HCT116 (cell line): ENCODE data around the gene POSTN.

Experiments
- EZH2 ChIP-seq: fragments of 200-600 bp; sonication (generic); IDR thresholded peaks from 2 replicates; pipeline ENCODE4 v1.6.1; 2017; ENCODE audit warnings: antibody characterized with exemption, mixed run types
- EZH2phosphoT487 ChIP-seq: fragments of 200-600 bp; IDR thresholded peaks from 2 replicates; pipeline ENCODE4 v1.6.1; 2018; ENCODE audit warnings: antibody characterized with exemption, borderline replicate concordance
- JUND ChIP-seq: IDR thresholded peaks from 2 replicates; pipeline ENCODE4 v1.6.1; 2012
- POLR2A ChIP-seq: IDR thresholded peaks from 2 replicates; pipeline ENCODE4 v1.7.0; 2011; ENCODE audit warnings: borderline replicate concordance; ENCODE audit not compliant: insufficient read depth, insufficient read length; ENCODE audit errors: extremely low read depth
- POLR2AphosphoS5 ChIP-seq: IDR thresholded peaks from 2 replicates; pipeline ENCODE4 v1.6.1; 2011; ENCODE audit warnings: mild to moderate bottlenecking, low read depth, low read length, moderate library complexity
- SP1 ChIP-seq: IDR thresholded peaks from 2 replicates; pipeline ENCODE4 v1.6.1; 2012; ENCODE audit warnings: low read depth
- SRF ChIP-seq: IDR thresholded peaks from 2 replicates; pipeline ENCODE4 v1.6.1; 2012; ENCODE audit warnings: low read depth
- TCF7L2 ChIP-seq: IDR thresholded peaks from 2 replicates; pipeline ENCODE4 v1.7.0; 2011; ENCODE audit warnings: borderline replicate concordance, inconsistent platforms; ENCODE audit not compliant: insufficient read depth, insufficient read length; ENCODE audit errors: extremely low read depth
- YY1 ChIP-seq: IDR thresholded peaks from 2 replicates; pipeline ENCODE4 v1.6.1; 2011; ENCODE audit warnings: low read length, low read depth, moderate library complexity, mild to moderate bottlenecking; ENCODE audit not compliant: insufficient replicate concordance; ENCODE audit errors: extremely low read depth
- ZNF274 ChIP-seq: fragments of 200-500 bp; sonication (Bioruptor generic); IDR thresholded peaks from 2 replicates; pipeline ENCODE4 v1.6.1; 2014; ENCODE audit warnings: mild to moderate bottlenecking, low read depth, low read length, inconsistent platforms
- TF ChIP-seq, protein P1 (sequence below), 3 experiments: fragments of 200-600 bp in 1 of 3; sonication (generic) in 1 of 3; IDR thresholded peaks in 2 of 3; conservative IDR thresholded peaks in 1 of 3; 2 replicates each; pipeline ENCODE4 v1.5.1; 2012 to 2017; ENCODE audit warnings: low read depth in 2 of 3, low read length in 2 of 3, antibody characterized with exemption in 1 of 3, borderline replicate concordance in 1 of 3, control low read depth in 1 of 3, mild to moderate bottlenecking in 1 of 3, mixed read lengths in 1 of 3, mixed run types in 1 of 3, moderate library complexity in 1 of 3; ENCODE audit not compliant: insufficient read depth in 1 of 3
- TF ChIP-seq, protein P2 (sequence below): IDR thresholded peaks from 2 replicates; pipeline ENCODE4 v1.6.1; 2012

DNA sequence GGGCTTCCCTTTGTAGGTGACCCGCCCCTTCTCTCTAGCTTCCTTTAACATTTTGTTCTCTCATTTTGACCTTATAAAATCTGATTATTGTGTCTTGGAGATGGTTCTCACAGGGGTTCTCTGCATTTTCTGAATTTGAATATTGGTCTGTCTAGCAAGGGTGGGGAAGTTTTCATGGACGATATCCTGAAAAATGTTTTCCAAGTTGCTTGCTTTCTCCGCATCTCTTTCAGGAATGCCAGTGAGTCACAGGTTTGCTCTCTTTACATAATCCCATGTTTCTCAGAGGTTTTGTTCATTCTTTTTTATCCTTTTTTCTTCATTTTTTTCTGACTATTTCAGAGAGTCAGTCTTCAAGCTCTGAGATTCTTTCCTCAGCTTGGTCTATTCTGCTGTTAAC, 53.6 kb downstream of the POSTN start:
- TF ChIP-seq, protein P1, sequence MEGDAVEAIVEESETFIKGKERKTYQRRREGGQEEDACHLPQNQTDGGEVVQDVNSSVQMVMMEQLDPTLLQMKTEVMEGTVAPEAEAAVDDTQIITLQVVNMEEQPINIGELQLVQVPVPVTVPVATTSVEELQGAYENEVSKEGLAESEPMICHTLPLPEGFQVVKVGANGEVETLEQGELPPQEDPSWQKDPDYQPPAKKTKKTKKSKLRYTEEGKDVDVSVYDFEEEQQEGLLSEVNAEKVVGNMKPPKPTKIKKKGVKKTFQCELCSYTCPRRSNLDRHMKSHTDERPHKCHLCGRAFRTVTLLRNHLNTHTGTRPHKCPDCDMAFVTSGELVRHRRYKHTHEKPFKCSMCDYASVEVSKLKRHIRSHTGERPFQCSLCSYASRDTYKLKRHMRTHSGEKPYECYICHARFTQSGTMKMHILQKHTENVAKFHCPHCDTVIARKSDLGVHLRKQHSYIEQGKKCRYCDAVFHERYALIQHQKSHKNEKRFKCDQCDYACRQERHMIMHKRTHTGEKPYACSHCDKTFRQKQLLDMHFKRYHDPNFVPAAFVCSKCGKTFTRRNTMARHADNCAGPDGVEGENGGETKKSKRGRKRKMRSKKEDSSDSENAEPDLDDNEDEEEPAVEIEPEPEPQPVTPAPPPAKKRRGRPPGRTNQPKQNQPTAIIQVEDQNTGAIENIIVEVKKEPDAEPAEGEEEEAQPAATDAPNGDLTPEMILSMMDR (IDR thresholded peaks at IDR 0.05 in 2 of 3, conservative IDR thresholded peaks at IDR 0.05 in 1 of 3; ENCODE audit: borderline replicate concordance in 1 of 3, insufficient read depth in 1 of 3, low read depth in 2 of 3, low read length in 2 of 3) = no peak
- TF ChIP-seq SP1 (no peak), ZNF274 (no peak), EZH2phosphoT487 (no peak), JUND (no peak), POLR2AphosphoS5 (no peak), YY1 (no peak), EZH2 (no peak), TCF7L2 (no peak), SRF (no peak), POLR2A (no peak)
- TF ChIP-seq, protein P2, sequence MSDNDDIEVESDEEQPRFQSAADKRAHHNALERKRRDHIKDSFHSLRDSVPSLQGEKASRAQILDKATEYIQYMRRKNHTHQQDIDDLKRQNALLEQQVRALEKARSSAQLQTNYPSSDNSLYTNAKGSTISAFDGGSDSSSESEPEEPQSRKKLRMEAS = no peak
